CD14-positive monocyte (primary cell): ENCODE measurements around the gene TECTB. TPM values are rescaled to one million over a fixed set of nuclear protein-coding genes. Genes with fewer than 3 reads are reported as not detected.

Experiments used
- DNase-seq, 3 donors: peaks; one replicate each; pipeline ENCODE4 v3.0.0-alpha.2; 2011 to 2022
- H2AFZ ChIP-seq: 2 replicates; pipeline ENCODE4 v1.6.0; 2012; ENCODE audit warnings: mild to moderate bottlenecking, low read depth, low read length, inconsistent platforms; ENCODE audit not compliant: insufficient read depth, poor library complexity, severe bottlenecking
- H3K27ac ChIP-seq, 2 donors: 1 replicate in 1 of 2; 2 replicates in 1 of 2; pipeline ENCODE4 v1.5.1; 2012 to 2013; ENCODE audit warnings: low read length in 2 of 2, control low read depth in 1 of 2, inconsistent platforms in 1 of 2, low read depth in 1 of 2, mild to moderate bottlenecking in 1 of 2
- H3K27me3 ChIP-seq, 2 donors: one replicate each; pipeline versions ENCODE4 v1.6.0 to v1.6.1; 2011 to 2013; ENCODE audit warnings: low read length in 2 of 2; ENCODE audit not compliant: control insufficient read depth in 2 of 2, insufficient read depth in 2 of 2
- H3K36me3 ChIP-seq, 2 donors: replicated peaks in 1 of 2; 1 replicate in 1 of 2; 2 replicates in 1 of 2; pipeline versions ENCODE4 v1.5.1 to v1.6.1; 2012 to 2013; ENCODE audit warnings: low read length in 2 of 2, control low read depth in 1 of 2, inconsistent platforms in 1 of 2, mild to moderate bottlenecking in 1 of 2; ENCODE audit not compliant: insufficient read depth in 2 of 2, control insufficient read depth in 1 of 2
- H3K4me1 ChIP-seq, 2 donors: 1 replicate in 1 of 2; 2 replicates in 1 of 2; pipeline versions ENCODE4 v1.5.1 to v1.6.1; 2012 to 2013; ENCODE audit warnings: low read length in 2 of 2, control low read depth in 1 of 2, inconsistent platforms in 1 of 2, mild to moderate bottlenecking in 1 of 2, moderate library complexity in 1 of 2; ENCODE audit not compliant: insufficient read depth in 2 of 2, control insufficient read depth in 1 of 2
- H3K4me2 ChIP-seq: replicated peaks from 2 replicates; pipeline ENCODE3; 2012; ENCODE audit warnings: low read length, moderate library complexity, mild to moderate bottlenecking; ENCODE audit not compliant: poor library complexity, severe bottlenecking; ENCODE audit errors: extremely low read depth
- H3K4me3 ChIP-seq, 3 experiments: fragments of 200-600 bp in 1 of 3; sonication (generic) in 1 of 3; replicated peaks in 1 of 3; 1 replicate in 2 of 3; 2 replicates in 1 of 3; pipeline ENCODE4 v1.5.1; 2011 to 2013; ENCODE audit warnings: low read length in 3 of 3, mild to moderate bottlenecking in 3 of 3, control low read depth in 2 of 3, low read depth in 2 of 3, inconsistent platforms in 1 of 3, moderate library complexity in 1 of 3
- H3K79me2 ChIP-seq: 2 replicates; pipeline ENCODE4 v1.6.0; 2012; ENCODE audit warnings: mild to moderate bottlenecking, control low read depth, inconsistent platforms, low read length, moderate library complexity; ENCODE audit not compliant: insufficient read depth
- H3K9ac ChIP-seq: 2 replicates; pipeline ENCODE4 v1.6.0; 2017; ENCODE audit warnings: low read length, mild to moderate bottlenecking; ENCODE audit not compliant: insufficient read depth, poor library complexity, severe bottlenecking
- H3K9me3 ChIP-seq, 2 donors: replicated peaks in 1 of 2; 1 replicate in 1 of 2; 2 replicates in 1 of 2; pipeline versions ENCODE4 v1.5.1 to v1.6.1; 2012 to 2013; ENCODE audit warnings: low read length in 2 of 2, control low read depth in 1 of 2; ENCODE audit not compliant: control insufficient read depth in 1 of 2, insufficient read depth in 1 of 2
- H4K20me1 ChIP-seq: 2 replicates; pipeline ENCODE4 v1.6.0; 2012; ENCODE audit warnings: mild to moderate bottlenecking, low read length, control low read depth, moderate library complexity; ENCODE audit not compliant: insufficient read depth
- H3K27ac Mint-ChIP-seq, 7 donors: one replicate each; pipeline ENCODE4 v1.8.0; 2020; ENCODE audit warnings: mild to moderate bottlenecking in 7 of 7, mixed read lengths in 7 of 7, moderate library complexity in 6 of 7, inconsistent platforms in 2 of 7
- H3K27me3 Mint-ChIP-seq, 3 donors: one replicate each; pipeline ENCODE4 v1.8.0; 2021 to 2022; ENCODE audit warnings: low read depth in 3 of 3, mild to moderate bottlenecking in 3 of 3, mixed read lengths in 3 of 3, moderate library complexity in 3 of 3, inconsistent platforms in 1 of 3
- H3K36me3 Mint-ChIP-seq, 2 donors: one replicate each; pipeline ENCODE4 v1.8.0; 2020; ENCODE audit warnings: mixed read lengths in 2 of 2, inconsistent platforms in 1 of 2, mild to moderate bottlenecking in 1 of 2
- H3K4me1 Mint-ChIP-seq: one replicate; pipeline ENCODE4 v1.8.0; 2020; ENCODE audit warnings: mild to moderate bottlenecking, mixed read lengths
- H3K4me3 Mint-ChIP-seq, 2 donors: one replicate each; pipeline ENCODE4 v1.8.0; 2020; ENCODE audit warnings: mild to moderate bottlenecking in 2 of 2, mixed read lengths in 2 of 2, moderate library complexity in 1 of 2
- H3K9me3 Mint-ChIP-seq, 7 donors: one replicate each; pipeline ENCODE4 v1.8.0; 2020 to 2022; ENCODE audit warnings: mixed read lengths in 7 of 7, mild to moderate bottlenecking in 6 of 7, moderate library complexity in 6 of 7, inconsistent platforms in 2 of 7
- WGBS: methylation state at CpG from one replicate; pipeline ENCODE4 v1.1.5; 2013; ENCODE audit warnings: missing lambda C conversion rate; ENCODE audit not compliant: insufficient coverage; 5-methylcytosine and 5-hydroxymethylcytosine counted together
- intact Hi-C, 2 donors: fragments of 100-400 bp; cut with micrococcal nuclease; formaldehyde crosslinking; loops; one replicate each; pipeline versions ENCODE4 v1.15.0 to v1.15.1; 2023
- polyA plus RNA-seq, 3 donors: library from polyadenylated mRNA; depleted of rRNA in 1 of 3; unstranded in 2 of 3; stranded (reverse) in 1 of 3; fragments of 300-500 nt in 2 of 3; fragments of >200 nt in 1 of 3; fragmentation: Illumina TruSeq in 2 of 3; gene quantifications; 1 replicate in 2 of 3; 2 replicates in 1 of 3; pipeline ENCODE4 v1.2.3, GENCODE V29; 2012 to 2021
- TF ChIP-seq, protein P1 (sequence below): fragments of 200-600 bp; IDR thresholded peaks from one replicate; pipeline ENCODE4 v1.8.0; 2022; ENCODE audit warnings: antibody characterized with exemption, mild to moderate bottlenecking

The TECTB gene
- polyA plus RNA-seq, 3 donors, result not detected

DNA sequence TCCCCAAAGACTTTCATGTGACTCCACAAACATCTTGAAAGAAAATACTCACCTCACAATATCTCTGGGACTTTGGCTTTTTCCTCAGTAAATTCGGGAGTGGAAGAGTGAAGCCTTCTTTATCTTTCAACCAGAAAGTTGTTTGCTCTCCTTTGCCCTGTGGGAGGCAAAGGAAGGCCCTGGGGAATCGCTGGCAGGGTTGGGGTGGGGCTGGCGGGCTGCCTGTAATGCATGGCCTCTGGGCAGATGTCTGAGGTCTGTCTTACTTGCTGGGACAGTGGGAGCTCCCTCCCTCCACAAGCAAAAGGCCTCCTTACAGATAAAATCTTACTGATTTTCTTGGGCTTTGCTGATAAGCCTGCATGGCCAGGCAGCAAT lies 24.9 kb downstream of the TECTB start:
- Histone ChIP-seq H3K9me3 (no peaks in the 10 kb centered on the region), H3K27ac (no peak overlapping the region), H2AFZ (no peak overlapping the region), H3K9ac (no peak overlapping the region), H3K36me3 (no peaks in the 10 kb centered on the region), H3K27me3 (peaks cover 3 to 10% of the 10 kb centered on the region in 2 donors), H4K20me1 (no peaks in the 10 kb centered on the region), H3K4me3 (no peak overlapping the region), H3K4me2 (no peak overlapping the region), H3K4me1 (no peaks in the 10 kb centered on the region), H3K79me2 (no peaks in the 10 kb centered on the region)
- intact Hi-C loops, result no loop called here
- Mint-ChIP-seq H3K27me3 (peaks cover 2 to 37% (median 25%) of the 10 kb centered on the region in 3 donors), H3K36me3 (no peaks in the 10 kb centered on the region), H3K27ac (no peak overlapping the region), H3K4me3 (no peak overlapping the region), H3K4me1 (no peaks in the 10 kb centered on the region), H3K9me3 (no peaks in the 10 kb centered on the region)
- TF ChIP-seq, protein P1, sequence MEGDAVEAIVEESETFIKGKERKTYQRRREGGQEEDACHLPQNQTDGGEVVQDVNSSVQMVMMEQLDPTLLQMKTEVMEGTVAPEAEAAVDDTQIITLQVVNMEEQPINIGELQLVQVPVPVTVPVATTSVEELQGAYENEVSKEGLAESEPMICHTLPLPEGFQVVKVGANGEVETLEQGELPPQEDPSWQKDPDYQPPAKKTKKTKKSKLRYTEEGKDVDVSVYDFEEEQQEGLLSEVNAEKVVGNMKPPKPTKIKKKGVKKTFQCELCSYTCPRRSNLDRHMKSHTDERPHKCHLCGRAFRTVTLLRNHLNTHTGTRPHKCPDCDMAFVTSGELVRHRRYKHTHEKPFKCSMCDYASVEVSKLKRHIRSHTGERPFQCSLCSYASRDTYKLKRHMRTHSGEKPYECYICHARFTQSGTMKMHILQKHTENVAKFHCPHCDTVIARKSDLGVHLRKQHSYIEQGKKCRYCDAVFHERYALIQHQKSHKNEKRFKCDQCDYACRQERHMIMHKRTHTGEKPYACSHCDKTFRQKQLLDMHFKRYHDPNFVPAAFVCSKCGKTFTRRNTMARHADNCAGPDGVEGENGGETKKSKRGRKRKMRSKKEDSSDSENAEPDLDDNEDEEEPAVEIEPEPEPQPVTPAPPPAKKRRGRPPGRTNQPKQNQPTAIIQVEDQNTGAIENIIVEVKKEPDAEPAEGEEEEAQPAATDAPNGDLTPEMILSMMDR, result peak; percentile 28
- DNase-seq, result no peak
- no CpG with 5 or more reads among the region's 3 CpGs for WGBS

DNA sequence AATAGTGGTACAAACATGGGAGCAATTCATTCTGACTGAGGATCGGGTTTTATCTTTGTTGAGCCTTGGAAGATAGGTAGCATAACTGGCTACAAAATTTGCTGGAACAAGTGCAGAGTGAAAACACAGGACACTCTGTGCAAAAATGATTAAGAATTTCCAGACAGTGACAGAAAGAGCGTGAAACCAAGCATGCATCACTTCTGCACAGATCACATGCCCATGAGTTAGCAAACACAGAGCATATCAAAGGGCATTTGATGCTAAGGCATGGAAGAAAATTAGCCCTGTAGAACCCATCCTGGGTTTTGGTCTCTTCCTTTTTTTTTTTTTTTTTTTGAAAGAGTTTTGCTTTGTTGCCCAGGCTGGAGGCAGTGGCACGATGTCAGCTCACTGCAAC lies 28.3 kb downstream of the TECTB start:
- no peak overlapping the region for H3K27ac Mint-ChIP-seq
- intact Hi-C loops, result loop anchor here in 1 of 2 donors (10.0 kb wide), 1 partner anchor 123 kb away; no protein-coding TSS in a partner anchor

More for the DNA sequence above, 28.3 kb downstream of the TECTB start:
- Histone ChIP-seq H3K9ac (no peak overlapping the region), H3K27ac (no peak overlapping the region), H3K4me1 (no peaks in the 10 kb centered on the region), H3K27me3 (peaks cover 3 to 5% of the 10 kb centered on the region in 2 donors), H3K36me3 (no peaks in the 10 kb centered on the region), H2AFZ (no peak overlapping the region), H3K4me2 (no peak overlapping the region), H3K4me3 (no peak overlapping the region), H3K79me2 (no peaks in the 10 kb centered on the region), H4K20me1 (no peaks in the 10 kb centered on the region), H3K9me3 (no peaks in the 10 kb centered on the region)
- H3K9me3 Mint-ChIP-seq, result no peaks in the 10 kb centered on the region
- H3K4me3 Mint-ChIP-seq, result no peak overlapping the region
- no peaks in the 10 kb centered on the region for H3K4me1 Mint-ChIP-seq
- whole genome bisulfite sequencing, result 86% methylated on average over 1 of the region's 3 CpGs
- DNase-seq, result no peak
- TF ChIP-seq, protein P1, result no peak
- peaks cover 5 to 34% (median 21%) of the 10 kb centered on the region in 3 donors for H3K27me3 Mint-ChIP-seq
- no peaks in the 10 kb centered on the region for H3K36me3 Mint-ChIP-seq
